HG03060 (cell line): ENCODE data around the gene VSIG10L2.
"Not testable (repeated sequence)": the region's sequence is repeated elsewhere in the genome, so short reads cannot be mapped to it uniquely, and the experiment has no call there.

Source experiments
- ATAC-seq: cut with Tn5 transposase; IDR thresholded peaks from one replicate; pipeline ENCODE4 v1.9.1; 2021; ENCODE audit warnings: low read depth, moderate number of reproducible peaks; ENCODE audit not compliant: unreplicated experiment

Gene VSIG10L2

DNA sequence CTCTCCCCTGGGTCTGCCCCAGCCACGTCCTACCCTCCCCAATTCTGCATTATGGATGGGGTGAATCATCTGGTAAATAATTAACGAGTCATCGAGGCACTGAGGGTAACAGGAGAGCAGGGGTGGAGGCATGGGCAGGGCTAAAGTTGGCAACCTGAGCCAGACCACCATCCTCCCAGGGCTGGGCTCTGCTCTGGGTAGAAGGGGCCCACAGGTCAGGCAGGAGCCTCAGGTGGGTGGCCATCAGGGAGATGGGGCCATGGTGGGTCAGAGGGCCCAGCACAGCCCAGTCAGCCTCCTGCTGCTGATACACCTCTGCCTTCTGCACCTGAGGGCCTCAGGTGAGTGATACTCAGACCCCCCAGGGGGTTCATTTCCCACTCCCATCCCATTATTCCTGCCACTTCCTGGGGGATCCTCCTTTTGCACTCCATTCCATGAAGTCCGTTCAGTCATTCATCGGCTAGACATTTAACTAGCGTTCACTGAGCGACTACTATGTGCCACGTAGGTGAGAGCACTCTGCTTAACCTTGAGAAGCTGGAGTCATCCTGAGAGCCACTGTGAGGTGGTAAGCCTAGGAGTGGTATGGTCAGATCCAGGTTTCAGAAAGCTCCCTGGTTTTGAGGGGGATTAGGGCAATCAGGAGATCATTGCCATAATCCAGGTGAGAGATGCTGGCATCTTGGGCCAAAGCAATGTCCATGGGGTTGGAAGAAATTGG lies at the start of gene VSIG10L2:
Gene VSIG10L2, plus strand, starts transcription at position 248 of the 724 bp plus-strand sequence. Its CDS starts 12 bp downstream, at position 260.
- no peak for ATAC-seq

DNA sequence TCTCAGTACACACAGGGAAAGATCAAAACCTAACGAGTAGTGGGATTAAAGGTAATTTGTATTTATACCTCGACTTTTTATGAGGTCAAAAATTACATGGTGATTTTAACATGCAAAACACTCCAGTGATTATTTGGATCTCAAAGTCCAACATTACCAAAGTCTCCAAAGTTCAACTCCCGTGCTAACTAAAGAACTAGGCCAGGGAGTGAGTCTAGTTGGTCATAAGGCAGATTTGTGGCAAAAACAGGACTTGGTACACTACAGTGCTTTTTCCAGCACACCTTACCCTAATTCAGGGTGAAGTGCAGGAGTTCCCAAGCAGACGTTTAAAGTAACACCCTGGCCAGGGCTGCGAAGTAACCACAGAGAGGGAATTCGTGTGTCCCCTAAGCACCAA lies 44.0 kb upstream of the VSIG10L2 start:
- no peak for ATAC-seq

DNA sequence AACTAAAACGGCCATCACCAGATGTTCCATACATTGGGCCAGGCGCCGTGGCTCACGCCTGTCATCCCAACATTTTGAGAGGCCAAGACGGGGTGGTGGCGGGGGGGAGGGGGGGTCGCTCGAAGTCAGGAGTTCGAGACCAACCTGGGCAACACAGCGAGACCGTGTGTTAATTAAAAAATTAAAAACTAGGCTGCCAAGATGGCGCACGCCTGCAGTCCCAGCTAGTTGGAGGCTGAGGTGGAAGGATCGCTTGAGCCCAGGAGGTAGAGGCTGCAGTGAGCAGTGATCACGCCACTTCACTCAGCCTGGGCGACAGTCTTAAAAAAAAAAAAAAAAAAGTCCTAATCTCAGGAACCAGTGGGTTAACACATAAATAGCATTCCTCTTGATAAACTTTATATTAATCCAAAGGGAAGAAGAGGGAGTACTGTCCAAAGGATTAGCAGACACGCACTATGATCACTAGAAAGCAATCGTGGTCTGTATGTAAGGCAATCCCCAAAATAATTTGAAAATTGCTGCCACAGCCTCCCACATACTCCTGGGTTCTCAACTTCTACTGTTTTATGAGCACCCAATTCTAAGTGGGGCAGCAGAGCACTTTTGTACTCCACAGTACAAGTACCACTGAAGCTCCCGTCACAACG lies 43.4 kb upstream of the VSIG10L2 start:
- ATAC-seq: no peak

DNA sequence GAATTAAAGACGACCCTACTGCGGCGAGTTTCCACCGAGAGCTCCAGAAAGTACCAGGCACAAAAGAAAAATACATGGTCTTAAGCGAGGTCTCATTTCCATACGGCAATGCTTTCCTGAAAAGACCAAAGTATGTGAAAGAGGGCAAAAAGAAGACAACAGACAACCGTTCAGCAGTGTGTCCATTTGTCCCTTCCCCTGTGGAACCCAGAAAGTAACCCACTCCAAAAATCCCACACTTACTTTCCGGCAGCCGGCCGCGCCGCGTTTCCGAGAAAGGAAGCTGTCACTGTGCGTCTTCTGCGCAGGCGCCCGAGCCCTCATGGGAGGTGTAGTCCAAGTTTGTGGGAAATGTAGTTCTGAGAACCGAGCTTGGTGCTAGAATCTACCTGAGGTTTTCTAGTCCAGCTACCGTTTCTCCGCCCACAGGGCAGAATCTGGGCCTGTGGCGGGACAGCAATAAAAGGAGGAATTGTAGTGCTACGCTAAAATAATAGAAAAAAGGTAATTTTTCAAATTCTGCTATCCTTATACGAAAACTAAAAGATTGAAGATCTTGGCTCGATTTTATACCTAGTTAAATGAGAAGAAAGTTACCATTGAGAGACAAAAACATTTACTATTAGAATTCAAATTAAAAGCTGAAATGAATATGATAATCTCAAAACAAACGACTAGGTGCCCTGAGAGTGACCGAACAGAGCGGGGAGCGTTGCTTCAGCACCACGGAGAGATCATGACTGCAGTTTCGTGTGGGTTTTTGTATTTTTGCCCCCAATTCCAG lies 42.7 kb upstream of the VSIG10L2 start, which contains the start of gene PUS3:
Gene PUS3, minus strand, starts transcription at position 280 of the 784 bp plus-strand sequence. CDS start 6,922 bp downstream, outside the sequence.
- ATAC-seq: peak; percentile 93

DNA sequence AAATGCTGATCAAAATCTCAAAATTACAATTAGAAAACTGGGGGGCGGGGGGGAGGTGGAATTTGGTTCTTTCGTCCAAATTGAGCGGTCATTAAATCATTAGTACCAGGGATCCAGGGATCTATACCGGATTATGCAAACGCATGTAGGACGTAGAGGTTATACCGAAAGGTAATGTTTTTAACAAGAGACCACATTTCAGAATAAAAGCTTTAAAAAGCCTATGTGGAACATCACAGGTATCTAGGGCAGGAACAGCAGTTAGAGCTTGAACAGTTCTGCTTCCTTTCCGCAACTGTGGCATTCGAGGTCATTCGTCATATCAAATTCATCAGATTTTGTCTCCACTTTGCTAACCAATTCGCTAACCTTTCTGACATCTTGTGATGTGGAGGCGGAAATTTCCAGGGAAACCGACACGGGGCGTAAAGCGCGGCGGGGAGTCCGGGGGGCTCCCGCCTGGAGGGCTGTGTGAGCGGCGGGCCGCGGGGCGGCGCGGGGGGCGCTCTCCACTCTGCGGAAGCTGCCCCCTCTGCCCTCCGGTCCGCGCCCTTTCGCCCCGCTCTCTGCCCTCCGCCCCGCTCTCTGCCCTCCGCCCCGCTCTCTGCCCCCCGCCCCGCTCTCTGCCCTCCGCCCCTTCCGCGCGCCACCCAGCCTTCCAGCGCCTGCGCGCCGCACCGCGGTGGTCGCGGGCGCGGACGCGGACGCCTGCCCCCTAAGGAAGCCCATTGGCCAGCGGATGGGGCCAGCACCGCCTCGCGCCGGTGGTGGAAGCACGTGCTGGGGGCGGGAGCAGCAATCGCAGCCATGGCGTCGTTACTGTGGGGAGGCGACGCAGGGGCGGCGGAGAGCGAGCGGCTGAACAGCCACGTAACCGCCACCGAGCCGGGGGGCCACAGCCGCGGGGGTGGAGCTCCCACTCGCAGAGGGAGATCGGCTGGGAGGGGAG lies 41.9 kb upstream of the VSIG10L2 start, which contains the start of gene DDX25:
Gene DDX25, plus strand, starts transcription at position 798 of the 949 bp plus-strand sequence. Its CDS starts 10 bp downstream, at position 808.
- ATAC-seq: no peak

DNA sequence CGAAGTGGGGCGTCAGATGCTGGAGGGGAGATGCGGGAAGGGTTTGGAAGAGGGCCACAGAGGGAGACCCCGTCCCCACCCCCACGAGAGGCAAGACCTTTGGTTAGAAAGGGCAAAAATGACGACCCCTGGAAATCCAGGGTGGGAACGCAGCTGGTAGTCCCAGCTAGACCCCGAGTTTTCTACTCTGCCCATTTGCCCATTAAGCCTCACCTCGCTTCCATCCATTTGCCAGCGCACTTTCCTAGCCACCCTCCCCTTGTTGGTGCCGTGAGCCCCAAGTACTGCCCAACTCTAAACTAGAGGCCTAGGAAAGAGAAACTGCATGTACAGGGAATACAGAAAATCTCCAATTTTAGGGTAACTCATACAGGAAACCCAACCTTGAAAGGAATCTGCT lies 41.2 kb upstream of the VSIG10L2 start:
- ATAC-seq: no peak

DNA sequence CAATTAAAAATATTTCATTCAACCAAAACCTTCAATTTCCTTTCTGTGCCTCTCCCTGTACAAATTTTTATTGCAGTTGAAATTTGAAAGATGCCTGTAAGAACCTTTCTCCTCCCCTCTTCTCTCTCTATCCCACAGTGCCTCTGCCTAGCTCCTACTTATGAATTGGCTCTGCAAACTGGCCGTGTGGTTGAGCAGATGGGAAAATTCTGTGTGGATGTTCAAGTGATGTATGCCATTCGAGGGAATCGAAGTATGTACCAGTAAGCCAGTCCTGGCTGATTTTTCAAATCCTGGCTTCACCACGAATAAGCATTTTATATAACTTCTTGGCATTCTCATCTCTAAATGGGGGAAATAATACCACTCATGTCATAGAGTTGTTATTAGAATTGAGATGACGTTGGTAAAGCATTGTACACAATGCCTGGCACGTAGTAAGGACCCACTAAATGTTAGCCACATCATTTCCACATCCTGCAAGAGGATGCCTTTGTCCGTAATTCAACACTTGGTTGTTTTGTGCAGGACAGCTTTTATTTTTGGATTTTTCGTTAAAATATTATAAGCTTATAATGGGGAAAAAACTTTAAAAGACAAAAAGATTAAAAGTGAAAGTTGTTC lies 35.5 kb upstream of the VSIG10L2 start:
- ATAC-seq: no peak

DNA sequence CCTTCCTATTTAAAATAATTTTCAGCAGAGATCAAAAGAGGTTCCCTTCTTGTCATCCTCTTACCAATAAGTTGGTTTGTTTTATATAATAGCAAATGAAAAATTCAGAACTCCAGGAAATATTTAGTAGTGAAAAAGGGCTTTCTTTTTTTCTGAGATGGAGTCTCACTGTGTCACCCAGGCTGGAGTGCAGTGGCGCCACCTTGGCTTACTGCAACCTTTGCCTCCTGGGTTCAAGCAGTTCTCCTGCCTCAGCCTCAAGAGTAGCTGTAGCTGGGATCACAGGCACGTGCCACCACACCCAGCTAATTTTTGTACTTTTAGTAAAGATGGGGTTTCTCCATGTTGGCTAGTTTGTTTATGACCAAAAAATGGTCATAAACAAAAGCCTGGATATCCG lies 31.2 kb upstream of the VSIG10L2 start:
- ATAC-seq: not testable (repeated sequence)

DNA sequence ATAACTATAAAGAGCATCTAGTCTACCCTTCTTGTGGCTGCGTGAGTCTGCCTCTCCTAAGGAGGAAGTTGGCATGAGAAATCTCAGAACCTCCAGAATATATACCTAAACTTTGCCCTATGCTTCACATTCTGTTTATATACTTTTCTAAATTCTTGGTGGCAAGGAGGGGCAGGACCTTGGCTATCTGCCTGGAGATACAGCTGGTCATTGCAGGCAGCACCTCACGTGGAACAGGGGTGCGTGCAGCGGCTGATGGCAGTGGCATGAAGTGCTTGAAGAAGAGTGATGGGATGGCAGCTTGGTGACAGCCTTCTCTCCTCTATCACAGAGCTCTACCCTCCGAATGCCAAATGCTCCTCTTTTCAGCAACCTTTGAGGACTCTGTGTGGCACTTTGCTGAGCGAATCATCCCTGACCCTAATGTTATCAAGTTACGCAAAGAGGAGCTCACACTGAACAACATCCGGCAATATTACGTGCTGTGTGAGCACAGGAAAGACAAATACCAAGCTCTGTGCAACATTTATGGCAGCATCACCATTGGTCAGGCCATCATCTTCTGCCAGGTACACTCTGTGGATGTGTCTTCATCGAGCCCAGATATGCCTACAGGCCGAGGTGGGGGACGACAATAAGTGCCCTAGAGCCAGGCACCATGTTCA lies 29.0 kb upstream of the VSIG10L2 start:
- ATAC-seq: no peak

DNA sequence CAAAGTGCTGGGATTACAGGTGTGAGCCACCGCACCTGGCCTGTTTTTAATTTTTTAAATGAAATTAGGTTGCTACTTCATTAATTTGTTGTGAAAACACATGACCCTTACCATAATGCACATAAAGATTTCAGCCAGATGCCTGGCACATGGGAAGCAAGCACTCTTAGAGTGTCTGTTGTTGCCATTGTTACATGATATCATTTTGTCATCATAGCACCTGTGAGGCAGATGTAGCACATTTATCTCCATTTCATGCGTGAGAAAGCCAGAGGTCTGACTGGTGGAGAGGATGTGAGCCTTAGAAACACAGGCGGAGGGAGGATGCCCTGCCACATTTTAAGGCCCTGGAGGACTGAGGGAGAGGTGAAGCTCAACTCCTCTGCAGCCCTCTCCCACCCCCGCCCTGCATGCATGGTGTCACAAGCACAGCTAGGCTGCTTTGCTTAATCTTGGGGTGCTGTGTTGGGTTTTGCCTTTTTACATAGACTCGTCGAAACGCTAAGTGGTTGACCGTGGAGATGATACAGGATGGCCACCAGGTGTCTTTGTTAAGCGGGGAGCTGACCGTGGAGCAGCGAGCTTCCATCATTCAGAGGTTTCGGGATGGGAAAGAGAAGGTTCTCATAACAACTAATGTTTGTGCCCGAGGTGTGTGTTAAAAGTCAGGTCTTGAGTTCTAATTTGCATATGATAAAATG lies 27.6 kb upstream of the VSIG10L2 start:
- ATAC-seq: no peak

DNA sequence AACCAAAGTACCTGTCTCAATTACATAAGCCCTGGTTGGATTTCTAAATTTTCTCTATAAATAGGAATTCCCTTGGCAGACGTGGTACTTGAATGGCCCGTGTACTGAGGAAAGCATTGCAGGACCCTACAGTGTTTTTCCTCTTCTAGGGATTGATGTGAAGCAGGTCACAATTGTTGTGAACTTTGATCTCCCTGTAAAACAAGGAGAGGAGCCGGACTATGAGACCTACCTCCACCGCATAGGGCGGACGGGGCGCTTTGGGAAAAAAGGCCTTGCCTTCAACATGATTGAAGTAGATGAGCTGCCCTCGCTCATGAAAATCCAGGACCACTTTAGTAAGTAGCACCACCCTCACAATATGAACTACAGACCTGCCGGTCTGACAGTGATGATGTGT lies 24.8 kb upstream of the VSIG10L2 start:
- ATAC-seq: no peak

DNA sequence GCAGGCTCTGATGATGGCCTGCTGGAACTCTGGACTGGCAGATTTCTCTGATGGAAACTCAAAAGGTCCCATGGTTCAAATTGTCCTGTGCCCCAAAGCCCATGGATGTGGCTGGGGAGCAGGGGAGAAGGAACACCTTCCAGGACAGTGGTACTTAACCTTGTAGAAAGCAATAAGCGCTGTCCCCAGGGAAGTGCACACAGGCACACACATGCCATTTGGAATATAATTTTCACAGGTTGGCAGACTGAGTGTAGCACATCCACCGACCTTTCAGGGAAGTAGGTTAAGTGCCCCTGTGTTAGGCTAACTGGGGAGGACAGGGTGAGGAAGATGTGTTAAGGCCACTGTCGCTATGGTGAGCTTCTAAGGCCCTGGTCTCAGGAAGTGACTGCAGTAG lies 23.7 kb upstream of the VSIG10L2 start:
- ATAC-seq: no peak

DNA sequence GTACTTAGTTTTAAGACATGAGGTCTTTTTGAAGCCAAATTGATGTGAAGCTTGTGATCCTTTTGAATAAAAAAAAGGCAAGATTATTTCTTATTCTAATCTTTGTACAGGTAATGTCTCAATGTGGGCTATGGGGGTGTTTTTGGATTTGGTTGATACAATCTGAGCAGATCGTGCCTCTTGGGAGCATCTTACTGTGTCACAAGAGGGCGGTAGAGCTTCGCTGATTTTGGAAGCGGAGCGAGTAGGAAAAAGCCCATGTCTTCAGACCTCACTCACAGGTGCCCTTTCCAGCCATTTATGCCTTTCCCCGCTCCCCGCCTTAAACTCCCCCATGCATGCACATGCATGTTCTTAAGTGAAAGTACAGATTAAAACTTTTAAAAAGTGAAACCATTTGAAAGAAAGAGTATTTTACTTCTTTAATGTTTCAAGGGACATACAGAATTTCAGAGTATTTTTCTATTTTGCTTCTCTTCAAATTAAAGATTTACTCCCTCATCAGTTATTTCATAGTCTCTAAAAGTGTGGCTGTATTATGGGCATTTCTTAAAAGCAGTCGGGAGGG lies 22.7 kb upstream of the VSIG10L2 start:
- no peak for ATAC-seq

DNA sequence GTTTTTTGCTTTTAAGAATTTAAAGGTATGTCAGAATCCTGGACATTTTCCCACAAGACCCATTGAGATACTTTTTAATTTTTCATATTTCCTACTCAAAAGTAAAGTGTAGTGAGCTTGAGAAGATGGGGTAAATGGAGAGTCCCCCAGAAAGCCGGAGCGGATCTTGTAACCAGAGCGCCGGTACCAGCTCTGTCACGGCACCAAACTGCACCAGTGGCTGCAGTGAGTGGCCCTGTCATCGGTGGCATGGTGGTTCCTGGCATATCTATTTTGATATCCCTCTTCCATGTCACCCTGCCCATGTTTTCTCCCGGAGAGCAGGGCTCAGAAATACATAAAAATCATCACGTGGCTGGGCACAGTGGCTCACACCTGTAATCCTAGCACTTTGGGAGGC lies 22.2 kb upstream of the VSIG10L2 start:
- no peak for ATAC-seq

DNA sequence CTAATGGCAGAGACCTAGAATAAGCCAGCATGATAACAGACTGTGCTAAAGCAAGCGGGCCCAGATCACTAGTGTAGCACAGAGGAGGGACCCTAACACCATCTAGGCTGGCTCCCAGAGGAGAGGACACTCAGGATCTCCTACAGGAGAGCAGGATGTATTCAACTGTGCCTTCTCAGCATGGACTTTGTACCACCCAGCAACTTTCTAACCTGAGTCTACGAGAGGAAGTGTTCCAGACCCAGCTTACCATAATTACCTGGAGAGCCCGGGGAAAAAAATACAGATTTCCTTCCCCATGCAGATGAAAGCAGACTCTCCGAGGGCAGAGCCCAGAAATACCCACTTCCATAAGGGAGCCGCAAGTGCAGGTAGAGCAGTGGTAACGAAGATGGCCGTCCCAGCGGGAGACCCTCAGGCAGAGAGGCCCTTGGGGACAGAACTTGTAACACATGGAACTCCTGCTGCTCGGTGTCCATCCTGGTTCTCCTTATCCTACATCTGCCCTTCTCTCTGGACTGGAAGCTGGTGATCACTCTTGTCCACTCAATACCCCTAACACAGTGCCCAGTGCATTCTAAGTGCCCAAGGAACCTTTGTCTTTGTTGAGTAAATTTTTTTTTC lies 21.3 kb upstream of the VSIG10L2 start:
- no peak for ATAC-seq

DNA sequence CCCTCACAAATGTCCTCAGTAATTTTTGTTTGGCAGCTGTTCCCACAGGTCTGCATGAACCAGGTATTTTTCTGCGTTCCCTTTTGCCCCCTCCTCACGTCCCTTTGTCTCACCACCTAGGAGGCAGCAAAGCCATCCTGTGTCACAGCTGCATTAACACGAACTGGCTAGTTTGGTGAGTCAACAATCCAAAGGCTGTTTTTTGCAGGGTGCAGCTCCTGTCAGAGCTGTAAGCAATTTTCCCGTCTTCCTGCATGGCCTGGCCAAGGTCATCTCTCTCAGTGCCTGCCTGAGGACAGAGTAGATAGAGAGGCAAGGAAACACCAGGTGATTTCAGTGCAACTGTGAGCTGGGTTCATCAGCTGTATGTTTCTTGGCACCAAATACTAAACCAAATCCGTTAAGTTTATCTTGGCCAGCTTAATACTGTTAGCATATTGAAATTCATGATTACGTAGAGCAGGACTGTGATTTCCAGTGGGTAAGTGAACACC lies 20.6 kb upstream of the VSIG10L2 start:
- ATAC-seq: no peak

DNA sequence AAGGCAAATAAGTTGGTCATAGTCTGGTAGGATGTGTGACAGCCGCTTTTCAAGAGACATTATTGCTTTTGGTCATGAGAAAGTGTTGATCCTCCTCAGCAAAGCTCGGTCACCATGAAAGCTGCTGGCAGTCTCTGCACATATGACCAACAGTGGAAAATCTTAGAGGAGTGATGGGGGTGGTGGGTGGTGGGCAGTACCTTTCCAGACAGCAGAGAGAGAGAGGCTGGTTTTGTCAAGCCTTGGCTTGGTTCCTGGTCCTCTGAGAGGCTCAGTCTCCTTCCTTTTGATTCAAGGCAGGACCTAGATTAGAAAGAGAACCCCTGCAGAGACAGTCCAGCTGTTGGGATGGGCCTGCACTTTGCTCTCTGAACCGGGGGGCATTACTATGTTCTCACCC lies 20.0 kb upstream of the VSIG10L2 start:
- ATAC-seq: no peak

DNA sequence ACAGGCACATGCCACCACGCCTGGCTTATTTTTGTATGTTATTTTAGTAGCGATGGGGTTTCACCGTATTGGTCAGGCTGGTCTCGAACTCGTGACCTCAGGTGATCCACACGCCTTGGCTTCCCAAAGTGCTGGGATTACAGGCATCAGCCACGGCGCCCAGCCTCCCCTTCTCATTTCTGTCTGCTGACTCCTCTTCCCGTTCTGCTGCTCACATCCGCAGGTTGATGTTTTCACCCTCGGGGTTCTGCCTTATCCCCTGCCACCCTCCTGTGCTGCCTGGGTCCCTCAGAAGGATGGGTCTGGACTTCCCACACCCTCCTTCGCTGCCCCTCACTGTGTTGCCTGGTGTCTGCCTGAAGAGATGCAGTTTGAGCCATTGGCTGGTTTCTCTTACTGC lies 19.2 kb upstream of the VSIG10L2 start:
- no peak for ATAC-seq
